ENCODE data around the gene USH1C.

USH1C gene

DNA sequence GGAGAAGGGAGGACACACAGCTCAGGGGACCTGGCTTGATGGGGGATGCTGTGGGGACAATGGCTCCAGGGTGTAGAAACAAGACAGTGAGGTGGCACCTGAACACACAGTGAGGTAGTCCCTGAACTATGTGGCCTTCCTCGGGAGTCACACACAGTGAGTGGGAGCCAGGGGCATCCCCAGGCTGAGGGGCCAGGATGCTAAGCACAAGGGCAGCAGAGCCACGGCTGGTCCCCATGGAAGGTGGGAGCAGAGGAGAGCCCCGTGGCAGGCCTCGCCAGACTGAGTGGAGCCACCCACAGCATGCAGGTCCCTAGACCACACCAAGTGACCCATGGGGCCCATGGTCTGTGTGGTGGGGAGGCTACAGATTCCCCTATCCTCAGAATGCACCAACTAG, 41.6 kb downstream of the USH1C start:
- Histone ChIP-seq H3K4me3 (ENCODE audit: low read depth, low read length) (no peak overlapping the region), H3K9me3 (ENCODE audit: control insufficient read depth, insufficient read depth, low read length) (no peaks in the 10 kb centered on the region), H3K4me1 (ENCODE audit: control insufficient read depth, insufficient read depth, low read length) (no peaks in the 10 kb centered on the region), H3K9ac (ENCODE audit: low read depth, low read length) (no peak overlapping the region), H3K36me3 (ENCODE audit: control insufficient read depth, insufficient read depth, low read length) (no peaks in the 10 kb centered on the region), H3K27ac (ENCODE audit: low read depth, low read length) (no peak overlapping the region), H3K27me3 (ENCODE audit: control insufficient read depth, insufficient read depth, low read length) (no peaks in the 10 kb centered on the region)

DNA sequence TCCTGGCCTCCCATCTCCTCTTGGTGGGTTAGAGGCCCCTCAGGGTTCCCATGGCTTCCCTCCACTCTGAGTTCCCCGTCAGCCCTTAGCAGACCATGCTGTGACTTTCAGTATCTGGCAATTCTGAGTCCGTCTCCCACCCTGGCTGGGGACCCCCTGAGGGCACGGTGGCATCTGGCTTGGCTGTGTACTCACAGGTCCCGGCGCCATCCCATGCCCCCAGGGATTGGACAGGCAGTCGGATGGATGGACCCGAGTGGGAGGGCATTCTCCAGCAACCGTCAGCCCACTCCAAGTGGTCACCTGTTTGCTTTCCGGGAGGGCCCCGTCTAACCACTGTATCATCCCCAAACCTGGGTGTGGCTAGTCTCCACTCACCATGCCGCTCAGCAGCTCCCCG, 43.5 kb downstream of the USH1C start:
- H3K4me3 ChIP-seq (ENCODE audit: low read depth, low read length): no peak overlapping the region
- no peak overlapping the region for H3K9ac ChIP-seq (ENCODE audit: low read depth, low read length)
- no peak overlapping the region for H3K27ac ChIP-seq (ENCODE audit: low read depth, low read length)
- no peaks in the 10 kb centered on the region for H3K27me3 ChIP-seq (ENCODE audit: control insufficient read depth, insufficient read depth, low read length)
- no peaks in the 10 kb centered on the region for H3K36me3 ChIP-seq (ENCODE audit: control insufficient read depth, insufficient read depth, low read length)
- H3K4me1 ChIP-seq (ENCODE audit: control insufficient read depth, insufficient read depth, low read length): no peaks in the 10 kb centered on the region
- H3K9me3 ChIP-seq (ENCODE audit: control insufficient read depth, insufficient read depth, low read length): no peaks in the 10 kb centered on the region

DNA sequence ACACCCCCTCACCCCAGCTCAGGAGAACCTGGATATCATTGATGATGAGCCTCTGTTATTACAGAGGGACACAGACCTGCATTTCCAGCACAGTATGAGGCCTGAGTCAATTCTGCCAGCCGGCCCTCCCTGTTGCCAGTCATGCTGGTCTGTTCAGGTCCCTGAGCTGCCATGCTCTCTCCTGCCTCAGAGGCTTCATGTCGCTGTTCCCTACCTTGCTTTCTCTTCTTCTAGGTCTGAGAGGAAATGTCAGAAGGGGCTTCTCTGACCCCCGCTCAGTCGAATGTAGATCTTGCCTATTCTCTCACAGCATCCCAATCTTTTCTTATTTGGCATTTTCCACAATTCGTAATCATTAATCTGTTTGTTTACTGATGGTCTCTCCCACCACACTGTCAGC, 45.7 kb downstream of the USH1C start:
- Histone ChIP-seq H3K9me3 (ENCODE audit: control insufficient read depth, insufficient read depth, low read length) (no peaks in the 10 kb centered on the region), H3K9ac (ENCODE audit: low read depth, low read length) (no peak overlapping the region), H3K4me3 (ENCODE audit: low read depth, low read length) (no peak overlapping the region), H3K27ac (ENCODE audit: low read depth, low read length) (no peak overlapping the region), H3K27me3 (ENCODE audit: control insufficient read depth, insufficient read depth, low read length) (no peaks in the 10 kb centered on the region), H3K4me1 (ENCODE audit: control insufficient read depth, insufficient read depth, low read length) (no peaks in the 10 kb centered on the region), H3K36me3 (ENCODE audit: control insufficient read depth, insufficient read depth, low read length) (no peaks in the 10 kb centered on the region)

DNA sequence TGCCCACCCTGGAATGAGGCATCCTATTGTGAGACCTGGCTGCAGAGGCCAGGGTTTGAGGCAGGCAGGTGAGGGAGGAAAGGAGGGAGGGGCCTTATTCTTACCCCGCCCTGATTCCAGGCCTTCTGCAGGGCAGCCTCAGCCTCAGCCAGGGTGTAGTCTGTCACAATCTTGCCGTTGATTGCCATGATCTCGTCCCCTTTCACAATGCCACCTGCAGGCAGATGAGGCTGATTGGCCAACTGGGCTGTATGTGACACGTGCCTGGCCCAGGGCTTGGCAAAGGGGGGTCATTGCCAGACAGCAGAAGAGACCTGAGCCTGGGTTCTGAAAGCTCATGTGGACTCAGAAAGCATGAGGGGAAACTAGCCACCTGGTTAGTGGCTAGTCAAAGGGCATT, 46.2 kb downstream of the USH1C start:
- Histone ChIP-seq H3K27me3 (ENCODE audit: control insufficient read depth, insufficient read depth, low read length) (no peaks in the 10 kb centered on the region), H3K4me1 (ENCODE audit: control insufficient read depth, insufficient read depth, low read length) (no peaks in the 10 kb centered on the region), H3K36me3 (ENCODE audit: control insufficient read depth, insufficient read depth, low read length) (no peaks in the 10 kb centered on the region), H3K9ac (ENCODE audit: low read depth, low read length) (no peak overlapping the region), H3K27ac (ENCODE audit: low read depth, low read length) (no peak overlapping the region), H3K9me3 (ENCODE audit: control insufficient read depth, insufficient read depth, low read length) (no peaks in the 10 kb centered on the region), H3K4me3 (ENCODE audit: low read depth, low read length) (no peak overlapping the region)

DNA sequence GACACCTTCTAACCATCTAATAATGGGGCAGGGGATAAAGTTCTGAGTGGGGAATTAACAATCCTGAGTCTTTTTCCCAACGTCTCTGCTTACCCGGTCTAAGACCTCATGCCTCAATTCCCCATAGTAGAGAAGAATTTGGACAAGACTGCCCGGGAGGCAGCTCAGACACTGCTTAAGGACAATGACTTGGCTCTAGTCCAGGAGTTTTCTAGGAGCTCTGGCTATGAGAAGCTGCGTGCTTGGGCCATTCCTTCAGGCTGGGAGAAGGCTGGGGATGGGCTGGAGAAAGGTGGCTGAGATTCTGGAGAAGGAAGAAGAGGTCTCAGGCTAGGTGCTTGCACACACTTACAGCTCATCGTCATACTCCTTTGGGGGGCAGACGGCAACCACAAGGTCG, 47.8 kb downstream of the USH1C start:
- Histone ChIP-seq H3K9ac (ENCODE audit: low read depth, low read length) (no peak overlapping the region), H3K4me3 (ENCODE audit: low read depth, low read length) (no peak overlapping the region), H3K36me3 (ENCODE audit: control insufficient read depth, insufficient read depth, low read length) (no peaks in the 10 kb centered on the region), H3K4me1 (ENCODE audit: control insufficient read depth, insufficient read depth, low read length) (no peaks in the 10 kb centered on the region), H3K9me3 (ENCODE audit: control insufficient read depth, insufficient read depth, low read length) (no peaks in the 10 kb centered on the region), H3K27me3 (ENCODE audit: control insufficient read depth, insufficient read depth, low read length) (no peaks in the 10 kb centered on the region), H3K27ac (ENCODE audit: low read depth, low read length) (no peak overlapping the region)

DNA sequence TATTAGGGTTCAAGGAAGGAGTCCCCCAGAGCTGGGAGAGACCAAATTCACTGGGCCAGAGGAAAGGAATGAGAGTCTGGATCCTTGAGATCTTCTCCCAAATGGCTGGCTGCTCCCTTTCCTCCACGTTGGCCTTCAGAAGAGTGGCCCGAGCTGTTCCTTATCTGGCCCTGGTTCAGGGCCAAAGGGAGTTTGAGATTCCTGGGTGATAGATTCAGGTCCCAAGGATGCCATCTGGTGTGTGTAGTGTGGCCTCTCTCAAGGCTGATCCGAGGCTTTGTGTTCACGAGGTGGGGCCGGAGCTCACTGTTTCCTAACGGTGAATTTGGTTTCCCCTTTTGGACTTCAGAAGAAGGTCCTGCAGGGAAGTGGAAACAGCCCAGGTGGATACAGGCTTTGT, 50.2 kb downstream of the USH1C start:
- Histone ChIP-seq H3K27me3 (ENCODE audit: control insufficient read depth, insufficient read depth, low read length) (no peaks in the 10 kb centered on the region), H3K4me1 (ENCODE audit: control insufficient read depth, insufficient read depth, low read length) (no peaks in the 10 kb centered on the region), H3K9ac (ENCODE audit: low read depth, low read length) (no peak overlapping the region), H3K9me3 (ENCODE audit: control insufficient read depth, insufficient read depth, low read length) (no peaks in the 10 kb centered on the region), H3K4me3 (ENCODE audit: low read depth, low read length) (no peak overlapping the region), H3K27ac (ENCODE audit: low read depth, low read length) (no peak overlapping the region), H3K36me3 (ENCODE audit: control insufficient read depth, insufficient read depth, low read length) (no peaks in the 10 kb centered on the region)

DNA sequence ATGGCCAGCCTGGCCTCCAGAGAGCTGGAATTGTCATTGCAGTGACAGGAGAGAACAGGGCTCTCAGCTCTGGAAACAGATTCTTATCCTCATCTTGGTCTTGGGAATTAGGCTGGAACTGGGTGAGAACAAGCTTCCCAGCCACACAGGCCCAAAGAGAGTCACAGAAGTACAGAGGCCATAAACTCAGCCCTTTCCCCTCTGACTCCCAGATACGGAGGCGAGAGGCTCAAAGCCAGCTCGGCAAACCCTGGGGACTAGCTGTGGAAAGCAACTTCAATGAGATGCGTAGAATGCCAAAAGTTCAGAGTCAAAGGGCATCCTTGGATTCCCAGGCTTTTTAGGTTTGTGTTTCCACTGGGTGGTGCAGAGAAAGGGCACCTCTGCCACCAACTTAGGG, 53.3 kb downstream of the USH1C start:
- Histone ChIP-seq H3K9ac (ENCODE audit: low read depth, low read length) (no peak overlapping the region), H3K27me3 (ENCODE audit: control insufficient read depth, insufficient read depth, low read length) (no peaks in the 10 kb centered on the region), H3K4me1 (ENCODE audit: control insufficient read depth, insufficient read depth, low read length) (no peaks in the 10 kb centered on the region), H3K4me3 (ENCODE audit: low read depth, low read length) (no peak overlapping the region), H3K27ac (ENCODE audit: low read depth, low read length) (no peak overlapping the region), H3K9me3 (ENCODE audit: control insufficient read depth, insufficient read depth, low read length) (no peaks in the 10 kb centered on the region), H3K36me3 (ENCODE audit: control insufficient read depth, insufficient read depth, low read length) (no peaks in the 10 kb centered on the region)

DNA sequence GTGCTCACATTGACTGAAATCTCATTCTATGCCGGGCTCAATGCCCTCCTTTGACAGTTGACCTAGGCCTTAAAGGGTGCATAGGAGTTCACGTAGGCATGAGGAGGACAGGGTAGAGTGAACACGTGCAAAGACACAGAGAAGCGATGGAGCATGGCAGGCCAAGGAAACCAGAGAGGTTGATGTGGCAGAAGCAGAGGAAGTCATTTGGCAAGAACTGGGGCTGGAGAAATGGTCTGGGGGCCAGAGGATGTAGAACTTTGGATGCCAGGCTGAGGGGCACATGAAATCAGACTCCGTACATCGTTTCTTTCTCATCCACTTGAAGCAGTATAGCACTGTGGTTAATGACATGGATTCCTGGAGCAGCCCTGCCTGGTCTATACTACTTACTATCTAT, 54.0 kb downstream of the USH1C start:
- no peaks in the 10 kb centered on the region for H3K4me1 ChIP-seq (ENCODE audit: control insufficient read depth, insufficient read depth, low read length)
- no peak overlapping the region for H3K27ac ChIP-seq (ENCODE audit: low read depth, low read length)
- no peak overlapping the region for H3K4me3 ChIP-seq (ENCODE audit: low read depth, low read length)
- H3K36me3 ChIP-seq (ENCODE audit: control insufficient read depth, insufficient read depth, low read length): no peaks in the 10 kb centered on the region
- no peak overlapping the region for H3K9ac ChIP-seq (ENCODE audit: low read depth, low read length)
- H3K27me3 ChIP-seq (ENCODE audit: control insufficient read depth, insufficient read depth, low read length): no peaks in the 10 kb centered on the region
- H3K9me3 ChIP-seq (ENCODE audit: control insufficient read depth, insufficient read depth, low read length): no peaks in the 10 kb centered on the region

DNA sequence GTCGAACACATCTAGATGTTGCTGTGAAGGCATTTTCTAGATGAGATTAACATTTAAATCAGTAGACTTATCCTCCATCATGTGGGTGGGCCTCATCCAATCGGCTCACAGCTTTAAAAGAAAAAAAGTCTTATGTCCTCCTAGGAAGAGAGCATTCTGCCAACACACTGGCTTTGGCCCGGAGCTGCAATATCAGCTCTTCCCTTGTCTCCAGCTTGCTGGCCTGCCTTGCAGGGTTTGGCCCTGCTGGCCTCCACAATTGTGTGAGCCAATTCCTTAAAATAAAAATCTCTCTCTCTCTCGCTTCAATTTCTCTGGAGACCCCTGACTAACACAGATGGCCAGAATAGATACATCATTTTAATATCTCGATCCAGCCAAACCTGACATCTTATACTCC, 54.5 kb downstream of the USH1C start:
- no peaks in the 10 kb centered on the region for H3K4me1 ChIP-seq (ENCODE audit: control insufficient read depth, insufficient read depth, low read length)
- no peak overlapping the region for H3K4me3 ChIP-seq (ENCODE audit: low read depth, low read length)
- no peaks in the 10 kb centered on the region for H3K36me3 ChIP-seq (ENCODE audit: control insufficient read depth, insufficient read depth, low read length)
- no peaks in the 10 kb centered on the region for H3K9me3 ChIP-seq (ENCODE audit: control insufficient read depth, insufficient read depth, low read length)
- no peak overlapping the region for H3K27ac ChIP-seq (ENCODE audit: low read depth, low read length)
- H3K27me3 ChIP-seq (ENCODE audit: control insufficient read depth, insufficient read depth, low read length): no peaks in the 10 kb centered on the region
- no peak overlapping the region for H3K9ac ChIP-seq (ENCODE audit: low read depth, low read length)

DNA sequence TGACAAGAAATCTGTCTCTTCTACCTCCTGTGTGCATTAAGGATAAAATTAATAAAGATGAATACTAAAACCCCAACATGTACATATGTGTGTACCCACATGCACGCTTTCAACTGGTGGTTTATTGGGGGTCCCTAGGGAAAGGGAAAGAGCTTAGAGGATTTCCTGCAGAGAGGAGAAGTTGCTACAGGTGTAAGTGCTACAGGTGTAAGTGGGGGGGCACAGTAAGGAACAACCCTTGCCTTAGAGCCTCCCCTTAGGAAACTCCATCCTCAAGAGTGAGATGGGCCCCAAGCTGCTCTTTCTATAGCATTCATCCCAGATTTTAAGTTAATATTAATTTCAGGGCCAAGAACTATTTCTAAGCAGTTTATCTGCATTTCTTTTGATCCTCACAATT, 55.7 kb downstream of the USH1C start:
- no peak overlapping the region for H3K4me3 ChIP-seq (ENCODE audit: low read depth, low read length)
- no peaks in the 10 kb centered on the region for H3K9me3 ChIP-seq (ENCODE audit: control insufficient read depth, insufficient read depth, low read length)
- no peak overlapping the region for H3K27ac ChIP-seq (ENCODE audit: low read depth, low read length)
- H3K9ac ChIP-seq (ENCODE audit: low read depth, low read length): no peak overlapping the region
- no peaks in the 10 kb centered on the region for H3K4me1 ChIP-seq (ENCODE audit: control insufficient read depth, insufficient read depth, low read length)
- H3K27me3 ChIP-seq (ENCODE audit: control insufficient read depth, insufficient read depth, low read length): no peaks in the 10 kb centered on the region
- H3K36me3 ChIP-seq (ENCODE audit: control insufficient read depth, insufficient read depth, low read length): no peaks in the 10 kb centered on the region

DNA sequence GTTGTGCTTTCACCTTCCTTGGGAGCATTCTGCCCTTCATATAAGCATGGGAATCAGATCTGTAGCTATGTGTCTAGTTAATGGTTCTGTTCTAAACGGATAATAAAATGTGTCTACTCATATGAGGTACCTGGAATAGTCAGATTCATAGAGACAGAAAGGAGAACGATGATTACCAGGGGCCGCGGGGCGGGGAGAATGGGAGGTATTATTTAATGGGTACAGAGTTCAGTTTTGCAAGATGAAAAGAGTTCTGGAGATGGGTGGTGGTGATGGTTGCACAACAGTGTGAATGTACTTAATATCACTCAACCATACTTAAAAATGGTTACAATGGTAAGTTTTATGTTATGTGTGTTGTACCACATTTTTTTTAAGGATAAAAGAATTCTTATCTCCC, 57.6 kb downstream of the USH1C start:
- Histone ChIP-seq H3K9ac (ENCODE audit: low read depth, low read length) (no peak overlapping the region), H3K27ac (ENCODE audit: low read depth, low read length) (no peak overlapping the region), H3K36me3 (ENCODE audit: control insufficient read depth, insufficient read depth, low read length) (no peaks in the 10 kb centered on the region), H3K4me1 (ENCODE audit: control insufficient read depth, insufficient read depth, low read length) (no peaks in the 10 kb centered on the region), H3K4me3 (ENCODE audit: low read depth, low read length) (no peak overlapping the region), H3K9me3 (ENCODE audit: control insufficient read depth, insufficient read depth, low read length) (no peaks in the 10 kb centered on the region), H3K27me3 (ENCODE audit: control insufficient read depth, insufficient read depth, low read length) (no peaks in the 10 kb centered on the region)

DNA sequence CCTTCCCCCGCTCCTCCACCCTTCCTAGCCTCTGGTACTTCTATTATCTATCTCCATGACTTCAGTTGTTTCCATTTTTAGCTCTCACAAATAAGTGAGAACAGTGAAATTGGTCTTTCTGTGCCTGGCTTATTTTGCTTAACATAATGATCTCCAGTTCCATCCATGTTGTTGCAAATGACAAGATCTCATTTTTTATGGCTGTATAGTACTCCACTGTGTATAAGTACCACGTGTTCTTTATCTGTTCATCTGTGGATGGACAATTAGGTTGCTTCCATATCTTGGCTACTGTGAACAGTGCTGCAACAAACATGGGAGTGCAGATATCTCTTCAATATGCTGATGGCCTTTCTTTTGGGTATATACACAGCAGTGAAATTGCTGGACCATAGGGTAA, 60.7 kb downstream of the USH1C start:
- no peaks in the 10 kb centered on the region for H3K36me3 ChIP-seq (ENCODE audit: control insufficient read depth, insufficient read depth, low read length)
- no peaks in the 10 kb centered on the region for H3K9me3 ChIP-seq (ENCODE audit: control insufficient read depth, insufficient read depth, low read length)
- H3K4me3 ChIP-seq (ENCODE audit: low read depth, low read length): no peak overlapping the region
- no peak overlapping the region for H3K27ac ChIP-seq (ENCODE audit: low read depth, low read length)
- H3K27me3 ChIP-seq (ENCODE audit: control insufficient read depth, insufficient read depth, low read length): peaks cover 9% of the 10 kb centered on the region
- H3K4me1 ChIP-seq (ENCODE audit: control insufficient read depth, insufficient read depth, low read length): peaks cover 12% of the 10 kb centered on the region
- H3K9ac ChIP-seq (ENCODE audit: low read depth, low read length): no peak overlapping the region
